A673 (cell line): ENCODE data around the gene CELA2B. TPM values are rescaled to one million over a fixed set of nuclear protein-coding genes. Genes with fewer than 3 reads are reported as not detected.
"Not testable (repeated sequence)": the region's sequence is repeated elsewhere in the genome, so short reads cannot be mapped to it uniquely, and the experiment has no call there.

ENCODE experiments used
- BruUV-seq: library from RNA; stranded (reverse); fragments of 400-500 nt; replicated peaks from 2 replicates; lab custom pipeline; 2021; lab: Mats Ljungman, UMichigan
- CTCF ChIA-PET: fragments of 300-600 bp; sonication (Branson Sonifier 250); formaldehyde crosslinking; loops from one replicate; lab custom pipeline; 2022; ENCODE audit warnings: antibody characterized with exemption; lab: Charles Lee
- POLR2A ChIA-PET: fragments of 300-600 bp; sonication (Branson Sonifier 250); formaldehyde crosslinking; loops from one replicate; lab custom pipeline; 2022; ENCODE audit warnings: antibody characterized with exemption; ENCODE audit not compliant: low non-redundant PET; lab: Charles Lee
- DNase-seq: peaks from one replicate; pipeline ENCODE4 v3.0.0-alpha.2; 2015; ENCODE audit warnings: low spot score
- H3K27ac ChIP-seq: fragments of 200-600 bp; sonication (generic); 2 replicates; pipeline ENCODE4 v1.5.1; 2016; ENCODE audit warnings: mixed run types, low read depth, mild to moderate bottlenecking, mixed read lengths, antibody characterized with exemption, low read length; ENCODE audit not compliant: poor library complexity, severe bottlenecking
- H3K27me3 ChIP-seq: fragments of 200-600 bp; sonication (generic); replicated peaks from 2 replicates; pipeline ENCODE4 v1.6.1; 2017; ENCODE audit warnings: mixed run types, low read depth, mild to moderate bottlenecking, mixed read lengths, antibody characterized with exemption, low read length; ENCODE audit not compliant: insufficient read depth, poor library complexity
- H3K36me3 ChIP-seq: fragments of 200-600 bp; sonication (generic); 2 replicates; pipeline ENCODE4 v1.6.1; 2016; ENCODE audit warnings: mixed run types, mild to moderate bottlenecking, mixed read lengths, antibody characterized with exemption, low read length; ENCODE audit not compliant: insufficient read depth, poor library complexity, severe bottlenecking
- H3K4me1 ChIP-seq: fragments of 200-600 bp; sonication (generic); 2 replicates; pipeline ENCODE4 v1.6.1; 2017; ENCODE audit warnings: mixed run types, mild to moderate bottlenecking, mixed read lengths, antibody characterized with exemption, low read length; ENCODE audit not compliant: insufficient read depth, poor library complexity, severe bottlenecking
- H3K4me3 ChIP-seq: fragments of 200-600 bp; sonication (generic); 2 replicates; pipeline ENCODE4 v1.5.1; 2016; ENCODE audit warnings: low read depth, mixed run types, mild to moderate bottlenecking, mixed read lengths, low read length; ENCODE audit not compliant: poor library complexity, severe bottlenecking
- H3K9me3 ChIP-seq: fragments of 200-600 bp; sonication (generic); 2 replicates; pipeline ENCODE4 v1.6.1; 2016; ENCODE audit warnings: mixed run types, low read depth, mild to moderate bottlenecking, mixed read lengths, antibody characterized with exemption, low read length; ENCODE audit not compliant: poor library complexity, severe bottlenecking
- EZH2 ChIP-seq: fragments of 200-600 bp; sonication (generic); IDR thresholded peaks from 2 replicates; pipeline ENCODE4 v1.6.1; 2017; ENCODE audit warnings: borderline replicate concordance, low read depth, mild to moderate bottlenecking, mixed read lengths, antibody characterized with exemption, low read length; ENCODE audit not compliant: poor library complexity, severe bottlenecking
- intact Hi-C: fragments of 100-400 bp; cut with micrococcal nuclease; formaldehyde crosslinking; loops from one replicate; pipeline ENCODE4 v1.10.0; 2022; ENCODE audit not compliant: unreplicated experiment
- total RNA-seq: library from RNA; stranded (reverse); gene quantifications from 2 replicates; pipeline ENCODE4 v1.2.3, GENCODE V29; 2021
- TF ChIP-seq, protein P1 (sequence below): fragments of 300-800, 200-600 bp; sonication (generic); conservative IDR thresholded peaks from 2 replicates; pipeline ENCODE4 v1.5.1; 2017; ENCODE audit warnings: low read depth, mild to moderate bottlenecking, antibody characterized with exemption, low read length, moderate library complexity, mixed read lengths

CELA2B gene
- total RNA-seq, 1 experiment from 2014 or later = not detected

DNA sequence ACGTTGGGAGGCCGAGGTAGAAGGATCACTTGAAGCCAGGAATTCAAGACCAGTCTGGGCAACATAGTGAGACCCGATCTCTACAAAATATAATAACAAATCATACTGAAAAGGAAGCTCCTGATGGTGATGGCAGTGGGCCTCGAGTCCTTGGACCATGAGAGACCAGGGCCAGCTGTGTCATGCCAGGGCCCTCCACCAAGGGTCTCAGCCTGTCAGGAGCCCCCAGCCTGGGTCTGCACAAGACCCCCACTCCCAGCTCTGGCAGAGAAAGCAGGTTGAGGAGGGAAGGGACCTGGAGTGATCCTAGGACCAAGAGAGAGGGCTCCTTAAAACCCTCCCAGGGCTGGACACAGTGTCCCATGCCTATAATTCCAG lies 44.3 kb upstream of the CELA2B start:
- H3K36me3 ChIP-seq = no peaks in the 10 kb centered on the region
- H3K27me3 ChIP-seq = no peaks in the 10 kb centered on the region
- H3K4me3 ChIP-seq = no peak overlapping the region
- H3K4me1 ChIP-seq = no peaks in the 10 kb centered on the region
- BruUV-seq = no TSS peak
- no peak for DNase-seq
- no peaks in the 10 kb centered on the region for H3K9me3 ChIP-seq
- intact Hi-C loops = loop anchor here (1.0 to 5.0 kb wide), 2 partner anchors 108 to 304 kb away; no protein-coding TSS in a partner anchor
- TF ChIP-seq EZH2 = no peak
- TF ChIP-seq, protein P1, sequence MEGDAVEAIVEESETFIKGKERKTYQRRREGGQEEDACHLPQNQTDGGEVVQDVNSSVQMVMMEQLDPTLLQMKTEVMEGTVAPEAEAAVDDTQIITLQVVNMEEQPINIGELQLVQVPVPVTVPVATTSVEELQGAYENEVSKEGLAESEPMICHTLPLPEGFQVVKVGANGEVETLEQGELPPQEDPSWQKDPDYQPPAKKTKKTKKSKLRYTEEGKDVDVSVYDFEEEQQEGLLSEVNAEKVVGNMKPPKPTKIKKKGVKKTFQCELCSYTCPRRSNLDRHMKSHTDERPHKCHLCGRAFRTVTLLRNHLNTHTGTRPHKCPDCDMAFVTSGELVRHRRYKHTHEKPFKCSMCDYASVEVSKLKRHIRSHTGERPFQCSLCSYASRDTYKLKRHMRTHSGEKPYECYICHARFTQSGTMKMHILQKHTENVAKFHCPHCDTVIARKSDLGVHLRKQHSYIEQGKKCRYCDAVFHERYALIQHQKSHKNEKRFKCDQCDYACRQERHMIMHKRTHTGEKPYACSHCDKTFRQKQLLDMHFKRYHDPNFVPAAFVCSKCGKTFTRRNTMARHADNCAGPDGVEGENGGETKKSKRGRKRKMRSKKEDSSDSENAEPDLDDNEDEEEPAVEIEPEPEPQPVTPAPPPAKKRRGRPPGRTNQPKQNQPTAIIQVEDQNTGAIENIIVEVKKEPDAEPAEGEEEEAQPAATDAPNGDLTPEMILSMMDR = no peak
- ChIA-PET POLR2A (no interaction called here), CTCF (interaction anchor here (1.1 to 3.1 kb wide), 3 partner anchors 10 to 303 kb away, joined by 4 to 29 read pairs (median 6); no protein-coding TSS in a partner anchor)
- no peak overlapping the region for H3K27ac ChIP-seq

DNA sequence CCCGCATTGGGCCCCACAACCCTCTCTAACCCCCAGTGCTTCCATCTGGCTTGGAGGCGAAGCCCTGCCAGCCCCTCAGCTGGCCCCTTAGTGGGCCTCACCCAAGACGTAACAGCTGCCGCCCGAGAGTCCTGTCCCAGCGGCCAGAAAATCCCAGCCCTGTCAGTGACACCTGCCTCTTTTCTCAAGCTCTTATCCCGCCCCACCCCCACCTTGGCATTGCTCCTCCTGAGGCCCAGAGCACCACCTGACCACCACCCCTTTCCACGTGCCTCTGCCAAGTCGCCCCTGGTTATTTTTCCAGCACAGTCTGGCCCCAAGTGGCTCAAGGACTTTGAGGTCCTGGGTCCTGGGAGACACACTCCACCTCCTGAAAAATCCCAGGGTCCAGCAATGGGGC lies 43.6 kb upstream of the CELA2B start:
- no peak for DNase-seq
- Histone ChIP-seq H3K4me1 (no peaks in the 10 kb centered on the region), H3K27ac (no peak overlapping the region), H3K27me3 (no peaks in the 10 kb centered on the region), H3K9me3 (no peaks in the 10 kb centered on the region), H3K36me3 (no peaks in the 10 kb centered on the region), H3K4me3 (no peak overlapping the region)
- ChIA-PET CTCF (interaction anchor here (3.1 kb wide), 1 partner anchor 109 kb away, joined by 29 read pairs; no protein-coding TSS in a partner anchor), POLR2A (no interaction called here)
- TF ChIP-seq, protein P1 = no peak
- no peak for TF ChIP-seq EZH2
- intact Hi-C loops = loop anchor here (5.0 kb wide), 1 partner anchor 305 kb away; no protein-coding TSS in a partner anchor
- no TSS peak for BruUV-seq

DNA sequence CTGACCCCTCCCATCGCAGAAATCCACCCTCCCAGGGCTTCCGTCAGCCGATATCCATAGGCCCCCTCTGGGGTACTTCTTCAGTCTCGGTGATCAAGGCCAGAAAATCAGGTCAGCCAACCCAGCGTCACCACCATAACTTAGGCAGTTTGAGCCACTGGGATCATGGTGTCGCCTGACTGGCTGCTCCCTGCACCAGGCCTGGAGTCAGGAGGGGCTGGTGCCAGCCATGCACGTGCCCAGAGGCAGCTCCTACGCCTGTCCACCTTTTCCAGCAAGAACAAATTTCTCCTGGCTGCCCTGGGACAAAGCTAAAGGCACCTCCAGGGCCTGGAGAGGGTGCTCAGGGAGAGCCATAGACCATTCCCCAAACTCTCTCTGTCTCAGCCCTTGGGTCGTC lies 42.4 kb upstream of the CELA2B start:
- Histone ChIP-seq H3K36me3 (no peaks in the 10 kb centered on the region), H3K4me3 (no peak overlapping the region), H3K9me3 (no peaks in the 10 kb centered on the region), H3K27ac (no peak overlapping the region), H3K4me1 (no peaks in the 10 kb centered on the region), H3K27me3 (no peaks in the 10 kb centered on the region)
- intact Hi-C loops = loop anchor here (5.0 kb wide), 1 partner anchor 306 kb away; no protein-coding TSS in a partner anchor
- no TSS peak for BruUV-seq
- DNase-seq = no peak
- ChIA-PET POLR2A (no interaction called here), CTCF (no interaction called here)
- TF ChIP-seq, protein P1 = no peak
- no peak for TF ChIP-seq EZH2

DNA sequence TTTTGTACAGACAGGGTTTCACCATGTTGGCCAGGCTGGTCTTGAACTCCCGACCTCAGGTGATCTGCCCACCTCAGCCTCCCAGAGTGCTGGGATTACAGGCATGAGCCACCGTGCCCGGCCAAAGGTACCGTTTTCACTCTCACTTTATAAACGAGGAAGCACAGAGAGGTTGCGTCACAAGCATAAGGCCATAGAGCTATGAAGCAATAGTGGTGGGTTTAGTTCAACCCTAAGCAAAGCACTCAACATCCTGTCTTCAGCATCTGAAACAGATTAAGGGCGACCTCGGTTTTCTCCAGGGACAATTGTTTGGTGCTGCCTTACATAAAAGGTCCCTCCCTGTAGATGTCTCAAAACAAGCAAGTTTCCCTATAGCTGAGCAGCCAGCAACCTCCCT lies 41.2 kb upstream of the CELA2B start:
- H3K4me3 ChIP-seq, POLR2A ChIA-PET, H3K4me1 ChIP-seq, H3K27me3 ChIP-seq, H3K9me3 ChIP-seq, BruUV-seq, H3K36me3 ChIP-seq, DNase-seq, H3K27ac ChIP-seq, CTCF ChIA-PET: not testable (repeated sequence)
- intact Hi-C loops = loop anchor here (5.0 kb wide), 1 partner anchor 307 kb away; no protein-coding TSS in a partner anchor
